ENCODE data around the gene ACSS2.

- TF ChIP-seq CREB5 (CRISPR knock-in tag; IDR thresholded peaks at IDR 0.05; ENCODE audit: low read depth) (no peak), RARB (CRISPR knock-in tag; IDR thresholded peaks at IDR 0.05) (no peak), CSDC2 (CRISPR knock-in tag; IDR thresholded peaks at IDR 0.05) (no peak), SNAI2 (CRISPR knock-in tag; IDR thresholded peaks at IDR 0.05) (no peak), BACH2 (CRISPR knock-in tag; IDR thresholded peaks at IDR 0.05; ENCODE audit: borderline replicate concordance) (no peak), ZFP3 (CRISPR knock-in tag; IDR thresholded peaks at IDR 0.05) (no peak), ZC3H10 (CRISPR knock-in tag; IDR thresholded peaks at IDR 0.05) (no peak), TSHZ2 (CRISPR knock-in tag; IDR thresholded peaks at IDR 0.05) (no peak), CSRNP3 (CRISPR knock-in tag; IDR thresholded peaks at IDR 0.05) (no peak), GLIS3 (CRISPR knock-in tag; IDR thresholded peaks at IDR 0.05) (no peak), ARNTL (CRISPR knock-in tag; IDR thresholded peaks at IDR 0.05; ENCODE audit: borderline replicate concordance, low read depth) (no peak)
Observed at GRCh38 chr20:34970193-34970840, 93.9 kb downstream of the ACSS2 start.

All from SK-N-SH treated with all-trans-retinoic acid at 6 μM for 48 hours (cell line).